OCI-LY1 (cell line): Measurements from ENCODE around the gene ZSCAN12.

Experiments
- H2AFZ ChIP-seq: fragments of 200-600 bp; sonication (generic), shearing (Covaris generic); 2 replicates; pipeline ENCODE4 v1.6.0; 2014; ENCODE audit warnings: antibody characterized with exemption, mild to moderate bottlenecking, low read length
- H3F3A ChIP-seq: fragments of 200-600 bp; sonication (generic), shearing (Covaris generic); 2 replicates; pipeline ENCODE4 v1.6.0; 2014; ENCODE audit warnings: mild to moderate bottlenecking, antibody characterized with exemption, low read length, moderate library complexity; ENCODE audit not compliant: insufficient read depth
- H3K27ac ChIP-seq: fragments of 200-600 bp; sonication (generic); 2 replicates; pipeline ENCODE4 v1.5.1; 2014; ENCODE audit warnings: low read length, mixed run types, mild to moderate bottlenecking, low read depth; ENCODE audit not compliant: poor library complexity, severe bottlenecking
- H3K27me3 ChIP-seq: fragments of 200-600 bp; sonication (generic); 2 replicates; pipeline ENCODE4 v1.6.0; 2014; ENCODE audit warnings: antibody characterized with exemption, mild to moderate bottlenecking, low read length, moderate library complexity; ENCODE audit not compliant: insufficient read depth
- H3K36me3 ChIP-seq: fragments of 200-600 bp; sonication (generic); 2 replicates; pipeline ENCODE4 v1.6.1; 2014; ENCODE audit warnings: mild to moderate bottlenecking, antibody characterized with exemption, low read length, moderate library complexity, mixed read lengths; ENCODE audit not compliant: insufficient read depth
- H3K4me1 ChIP-seq: fragments of 200-600 bp; sonication (generic); 2 replicates; pipeline ENCODE4 v1.5.1; 2014; ENCODE audit warnings: mild to moderate bottlenecking, low read length, moderate library complexity; ENCODE audit not compliant: insufficient read depth, severe bottlenecking
- H3K4me2 ChIP-seq: fragments of 200-600 bp; sonication (generic), shearing (Covaris generic); 2 replicates; pipeline ENCODE4 v1.6.1; 2014; ENCODE audit warnings: low read length
- H3K4me3 ChIP-seq: fragments of 200-600 bp; sonication (generic); 2 replicates; pipeline ENCODE4 v1.5.1; 2014; ENCODE audit warnings: low read length, low read depth, mild to moderate bottlenecking, mixed read lengths; ENCODE audit not compliant: poor library complexity, severe bottlenecking
- H3K79me2 ChIP-seq: fragments of 200-600 bp; shearing (Covaris generic); 2 replicates; pipeline ENCODE4 v1.6.1; 2016; ENCODE audit warnings: mixed run types, low read length, mixed read lengths; ENCODE audit not compliant: insufficient read depth
- H3K9ac ChIP-seq: fragments of 200-600 bp; sonication (generic), shearing (Covaris generic); 2 replicates; pipeline ENCODE4 v1.6.1; 2014; ENCODE audit warnings: mild to moderate bottlenecking, low read length, mixed read lengths
- H3K9me2 ChIP-seq: fragments of 200-600 bp; sonication (generic), shearing (Covaris generic); 2 replicates; pipeline ENCODE4 v1.6.1; 2014; ENCODE audit warnings: low read depth, mild to moderate bottlenecking, low read length, mixed read lengths
- H3K9me3 ChIP-seq: fragments of 200-600 bp; shearing (Covaris generic); 2 replicates; pipeline ENCODE4 v1.6.1; 2014; ENCODE audit warnings: low read length, mixed read lengths
- H4K20me1 ChIP-seq: fragments of 200-600 bp; sonication (generic), shearing (Covaris generic); 2 replicates; pipeline ENCODE4 v1.6.0; 2016; ENCODE audit warnings: mild to moderate bottlenecking, low read length; ENCODE audit not compliant: insufficient read depth
- EZH2 ChIP-seq: fragments of 200-600 bp; sonication (generic), shearing (Covaris generic); IDR thresholded peaks from 2 replicates; pipeline ENCODE4 v1.8.0; 2017; ENCODE audit warnings: borderline replicate concordance, mixed run types, mild to moderate bottlenecking, antibody characterized with exemption, low read length, moderate library complexity, mixed read lengths
- TF ChIP-seq, protein P1 (sequence below): fragments of 200-600 bp; sonication (generic), shearing (Covaris generic); IDR thresholded peaks from 2 replicates; pipeline ENCODE4 v1.5.1; 2017; ENCODE audit warnings: mild to moderate bottlenecking, antibody characterized with exemption, low read length, moderate library complexity, mixed read lengths

Gene ZSCAN12

DNA sequence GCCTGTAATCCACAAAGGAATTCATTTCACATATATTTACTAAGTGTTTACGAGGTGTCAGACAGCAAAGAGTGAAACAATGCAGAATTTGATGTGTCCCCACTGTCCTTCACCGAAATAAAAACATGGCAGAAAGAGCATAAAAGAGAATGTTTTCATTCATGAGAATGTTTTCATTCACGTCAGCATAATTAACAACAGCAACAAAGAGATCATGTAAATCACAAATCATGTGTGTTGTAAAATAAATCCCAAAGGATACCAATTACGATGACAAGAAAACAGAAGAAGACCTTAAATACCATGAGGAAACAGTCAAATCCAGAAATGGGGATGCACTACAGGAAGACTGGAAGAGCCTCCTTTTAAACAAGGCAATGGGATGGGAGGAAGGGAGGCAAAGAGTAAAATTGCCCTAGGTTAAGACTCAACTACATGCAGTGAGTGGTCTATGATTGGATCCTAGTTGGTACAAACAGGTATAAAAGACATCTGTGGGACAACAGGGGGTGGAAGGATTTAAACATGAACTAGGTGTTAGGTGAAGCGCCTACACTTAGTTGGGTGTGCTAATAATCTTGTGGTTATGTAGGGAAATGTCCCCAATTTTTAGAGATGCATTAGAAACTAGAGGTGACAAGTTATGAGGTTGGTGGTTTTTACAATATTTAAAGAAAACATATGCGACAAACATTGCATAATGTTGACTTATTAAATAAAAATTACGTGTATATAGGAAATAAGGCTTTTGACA, 65.1 kb downstream of the ZSCAN12 start:
- no peaks in the 10 kb centered on the region for H3K9me3 ChIP-seq
- peak overlapping the region; percentile 76 for H3K4me3 ChIP-seq
- H3K27me3 ChIP-seq = no peaks in the 10 kb centered on the region
- no peak for TF ChIP-seq EZH2
- TF ChIP-seq, protein P1, sequence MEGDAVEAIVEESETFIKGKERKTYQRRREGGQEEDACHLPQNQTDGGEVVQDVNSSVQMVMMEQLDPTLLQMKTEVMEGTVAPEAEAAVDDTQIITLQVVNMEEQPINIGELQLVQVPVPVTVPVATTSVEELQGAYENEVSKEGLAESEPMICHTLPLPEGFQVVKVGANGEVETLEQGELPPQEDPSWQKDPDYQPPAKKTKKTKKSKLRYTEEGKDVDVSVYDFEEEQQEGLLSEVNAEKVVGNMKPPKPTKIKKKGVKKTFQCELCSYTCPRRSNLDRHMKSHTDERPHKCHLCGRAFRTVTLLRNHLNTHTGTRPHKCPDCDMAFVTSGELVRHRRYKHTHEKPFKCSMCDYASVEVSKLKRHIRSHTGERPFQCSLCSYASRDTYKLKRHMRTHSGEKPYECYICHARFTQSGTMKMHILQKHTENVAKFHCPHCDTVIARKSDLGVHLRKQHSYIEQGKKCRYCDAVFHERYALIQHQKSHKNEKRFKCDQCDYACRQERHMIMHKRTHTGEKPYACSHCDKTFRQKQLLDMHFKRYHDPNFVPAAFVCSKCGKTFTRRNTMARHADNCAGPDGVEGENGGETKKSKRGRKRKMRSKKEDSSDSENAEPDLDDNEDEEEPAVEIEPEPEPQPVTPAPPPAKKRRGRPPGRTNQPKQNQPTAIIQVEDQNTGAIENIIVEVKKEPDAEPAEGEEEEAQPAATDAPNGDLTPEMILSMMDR = no peak
- no peaks in the 10 kb centered on the region for H3F3A ChIP-seq
- H3K4me1 ChIP-seq = peaks cover 40% of the 10 kb centered on the region
- no peaks in the 10 kb centered on the region for H3K36me3 ChIP-seq
- no peaks in the 10 kb centered on the region for H3K79me2 ChIP-seq
- H3K27ac ChIP-seq = no peak overlapping the region
- no peak overlapping the region for H3K9ac ChIP-seq
- no peak overlapping the region for H2AFZ ChIP-seq
- H4K20me1 ChIP-seq = no peaks in the 10 kb centered on the region
- H3K4me2 ChIP-seq = no peak overlapping the region
- H3K9me2 ChIP-seq = no peaks in the 10 kb centered on the region

DNA sequence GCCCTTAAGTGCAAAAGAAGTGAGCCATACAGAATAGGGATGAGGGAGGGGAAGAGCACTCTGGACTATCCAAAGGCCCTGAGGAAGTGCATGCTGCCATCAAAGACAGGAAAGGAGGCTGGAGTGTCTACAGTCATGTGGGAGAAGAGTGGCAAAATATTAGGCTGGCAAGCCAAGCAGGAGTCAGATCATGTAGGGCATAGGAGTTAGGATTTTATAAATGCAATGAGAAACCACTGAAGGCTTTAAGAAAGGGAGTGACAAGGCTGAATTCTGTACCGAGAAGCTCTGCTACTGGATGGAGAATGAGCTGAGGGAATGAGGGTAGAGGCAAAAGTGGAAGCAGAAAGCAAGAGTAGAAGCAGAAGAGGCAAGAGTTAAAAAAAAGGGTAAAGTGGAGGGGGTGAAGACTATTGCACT, 65.9 kb downstream of the ZSCAN12 start:
- Histone ChIP-seq H3K4me2 (no peak overlapping the region), H3K27me3 (no peaks in the 10 kb centered on the region), H3K27ac (no peak overlapping the region), H3K9me3 (no peaks in the 10 kb centered on the region), H3F3A (no peaks in the 10 kb centered on the region), H3K4me3 (no peak overlapping the region), H3K79me2 (no peaks in the 10 kb centered on the region), H3K9me2 (no peaks in the 10 kb centered on the region), H2AFZ (no peak overlapping the region), H3K36me3 (no peaks in the 10 kb centered on the region), H3K9ac (no peak overlapping the region), H4K20me1 (no peaks in the 10 kb centered on the region), H3K4me1 (peaks cover 40% of the 10 kb centered on the region)
- TF ChIP-seq EZH2 = no peak
- TF ChIP-seq, protein P1 = no peak

DNA sequence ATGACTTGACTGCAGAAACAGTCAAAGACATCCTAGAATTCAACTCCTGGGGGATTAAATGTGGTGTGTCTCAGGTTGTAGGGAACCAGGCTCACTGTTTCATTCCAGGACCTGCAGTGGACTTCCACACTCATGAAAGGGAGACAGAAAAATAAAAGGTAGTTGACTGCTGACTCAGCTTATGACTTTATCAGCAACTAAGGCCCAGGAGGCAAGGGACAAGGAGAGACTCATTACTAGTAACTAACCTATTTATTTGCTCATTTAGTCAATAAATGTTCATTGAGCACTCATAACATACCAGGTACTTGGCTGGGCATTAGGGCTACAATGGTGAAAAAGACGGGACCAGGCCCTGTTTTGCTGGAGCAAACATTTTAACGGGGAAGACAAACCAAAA, 66.5 kb downstream of the ZSCAN12 start:
- Histone ChIP-seq H3K79me2 (no peaks in the 10 kb centered on the region), H3K27ac (no peak overlapping the region), H4K20me1 (no peaks in the 10 kb centered on the region), H3F3A (no peaks in the 10 kb centered on the region), H3K9me3 (no peaks in the 10 kb centered on the region), H3K36me3 (no peaks in the 10 kb centered on the region), H3K4me3 (no peak overlapping the region), H3K4me2 (no peak overlapping the region), H3K4me1 (peaks cover 39% of the 10 kb centered on the region), H3K9me2 (no peaks in the 10 kb centered on the region), H3K9ac (no peak overlapping the region), H2AFZ (no peak overlapping the region), H3K27me3 (no peaks in the 10 kb centered on the region)
- TF ChIP-seq EZH2 = no peak
- TF ChIP-seq, protein P1 = no peak
